ENCODE measurements around the gene RPS5. TPM values are rescaled to one million over a fixed set of nuclear protein-coding genes. Genes with fewer than 3 reads are reported as not detected.

Gene RPS5
- total and polyA plus RNA-seq, 9 of the 15 experiments (the other 6 are each of a cell fraction or from before 2014, with no cell fraction given) = 1,228 to 3,570 (median 2,484) TPM

GRCh38 chr19:58380662-58381459 is 6.2 kb upstream of the RPS5 start, which contains the start of gene ZNF837 (continued):
- TF ChIP-seq, protein P1, sequence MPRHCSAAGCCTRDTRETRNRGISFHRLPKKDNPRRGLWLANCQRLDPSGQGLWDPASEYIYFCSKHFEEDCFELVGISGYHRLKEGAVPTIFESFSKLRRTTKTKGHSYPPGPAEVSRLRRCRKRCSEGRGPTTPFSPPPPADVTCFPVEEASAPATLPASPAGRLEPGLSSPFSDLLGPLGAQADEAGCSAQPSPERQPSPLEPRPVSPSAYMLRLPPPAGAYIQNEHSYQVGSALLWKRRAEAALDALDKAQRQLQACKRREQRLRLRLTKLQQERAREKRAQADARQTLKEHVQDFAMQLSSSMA (CRISPR knock-in tag; IDR thresholded peaks at IDR 0.05) = no peak; the same call in 1 of the 2 replicates
- TF ChIP-seq CHCHD3 (CRISPR knock-in tag; IDR thresholded peaks at IDR 0.05) (peak; percentile 53; the same call in 1 of the 2 replicates), DDX20 (tag; IDR thresholded peaks at IDR 0.05; ENCODE audit: low read depth) (no peak), NFXL1 (CRISPR knock-in tag; IDR thresholded peaks at IDR 0.05) (no peak), MTA3 (IDR thresholded peaks at IDR 0.05; ENCODE audit: borderline replicate concordance) (peak; percentile 95), YBX1 (IDR thresholded peaks at IDR 0.05) (no peak), ADNP (tag; IDR thresholded peaks at IDR 0.05) (no peak), HNRNPLL (IDR thresholded peaks at IDR 0.05; ENCODE audit: low read depth, low read length, poor library complexity, severe bottlenecking) (peak; percentile 99), NCOA6 (IDR thresholded peaks at IDR 0.05) (no peak), HDAC6 (IDR thresholded peaks at IDR 0.05; ENCODE audit: low read depth, low read length) (no peak), CTCFL (IDR thresholded peaks at IDR 0.05; ENCODE audit: borderline replicate concordance, insufficient read depth, low read depth, low read length, poor library complexity, severe bottlenecking) (peak; percentile 44), TEAD2 (tag; IDR thresholded peaks at IDR 0.05) (no peak), ZNF766 (CRISPR knock-in tag; conservative IDR thresholded peaks at IDR 0.05) (no peak), EZH2 (IDR thresholded peaks at IDR 0.05; ENCODE audit: borderline replicate concordance, low read depth, low read length) (no peak), EP300 (IDR thresholded peaks at IDR 0.05; ENCODE audit: low read length) (no peak), FOXA3 (CRISPR knock-in tag; conservative IDR thresholded peaks at IDR 0.05 in 1 of 2, IDR thresholded peaks at IDR 0.05 in 1 of 2) (no peak), ZNF140 (CRISPR knock-in tag; IDR thresholded peaks at IDR 0.05) (no peak), PHF20 (IDR thresholded peaks at IDR 0.05; ENCODE audit: partially characterized antibody) (peak; percentile 93), HDGF (IDR thresholded peaks at IDR 0.05) (no peak), IRF2 (CRISPR knock-in tag; IDR thresholded peaks at IDR 0.05) (no peak), ZNF212 (CRISPR knock-in tag; IDR thresholded peaks at IDR 0.05) (no peak; the same call in 1 of the 2 replicates), ZFP1 (CRISPR knock-in tag; IDR thresholded peaks at IDR 0.05) (no peak), IRF9 (tag; IDR thresholded peaks at IDR 0.05) (no peak), ZSCAN29 (IDR thresholded peaks at IDR 0.05) (no peak)
- TF ChIP-seq, protein P2, sequence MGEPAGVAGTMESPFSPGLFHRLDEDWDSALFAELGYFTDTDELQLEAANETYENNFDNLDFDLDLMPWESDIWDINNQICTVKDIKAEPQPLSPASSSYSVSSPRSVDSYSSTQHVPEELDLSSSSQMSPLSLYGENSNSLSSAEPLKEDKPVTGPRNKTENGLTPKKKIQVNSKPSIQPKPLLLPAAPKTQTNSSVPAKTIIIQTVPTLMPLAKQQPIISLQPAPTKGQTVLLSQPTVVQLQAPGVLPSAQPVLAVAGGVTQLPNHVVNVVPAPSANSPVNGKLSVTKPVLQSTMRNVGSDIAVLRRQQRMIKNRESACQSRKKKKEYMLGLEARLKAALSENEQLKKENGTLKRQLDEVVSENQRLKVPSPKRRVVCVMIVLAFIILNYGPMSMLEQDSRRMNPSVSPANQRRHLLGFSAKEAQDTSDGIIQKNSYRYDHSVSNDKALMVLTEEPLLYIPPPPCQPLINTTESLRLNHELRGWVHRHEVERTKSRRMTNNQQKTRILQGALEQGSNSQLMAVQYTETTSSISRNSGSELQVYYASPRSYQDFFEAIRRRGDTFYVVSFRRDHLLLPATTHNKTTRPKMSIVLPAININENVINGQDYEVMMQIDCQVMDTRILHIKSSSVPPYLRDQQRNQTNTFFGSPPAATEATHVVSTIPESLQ (CRISPR knock-in tag; IDR thresholded peaks at IDR 0.05) = 0 out of 2 replicates have a peak, but pooled peaks have one; percentile 90
